SU-DHL-6 (cell line): ENCODE data around the gene TIMD4.

Source experiments
- H2AFZ ChIP-seq: fragments of 200-600 bp; sonication (generic); 2 replicates; pipeline ENCODE4 v1.6.1; 2014; ENCODE audit warnings: low read depth, mild to moderate bottlenecking, moderate library complexity, mixed read lengths, antibody characterized with exemption, low read length; ENCODE audit not compliant: severe bottlenecking
- H3F3A ChIP-seq: fragments of 200-600 bp; shearing (Covaris generic); 2 replicates; pipeline ENCODE4 v1.6.0; 2016; ENCODE audit warnings: antibody characterized with exemption, mild to moderate bottlenecking; ENCODE audit not compliant: insufficient read depth
- H3K27ac ChIP-seq: fragments of 200-600 bp; sonication (generic); 2 replicates; pipeline ENCODE4 v1.5.1; 2016; ENCODE audit warnings: low read depth, mild to moderate bottlenecking, low read length, moderate library complexity, mixed read lengths
- H3K27me3 ChIP-seq: fragments of 200-600 bp; sonication (generic), shearing (Covaris generic); 2 replicates; pipeline ENCODE4 v1.6.0; 2014; ENCODE audit warnings: mild to moderate bottlenecking, low read length
- H3K36me3 ChIP-seq: fragments of 200-600 bp; sonication (generic); 2 replicates; pipeline ENCODE4 v1.6.1; 2014; ENCODE audit warnings: mild to moderate bottlenecking, low read length, mixed read lengths
- H3K4me2 ChIP-seq: fragments of 300-600, 200-600 bp; shearing (Covaris generic), sonication (generic); 2 replicates; pipeline ENCODE4 v1.6.0; 2014; ENCODE audit warnings: low read length, low read depth, mild to moderate bottlenecking; ENCODE audit not compliant: poor library complexity, severe bottlenecking
- H3K4me3 ChIP-seq: fragments of 200-600 bp; sonication (generic); 2 replicates; pipeline ENCODE4 v1.5.1; 2014; ENCODE audit warnings: antibody characterized with exemption, low read length, mild to moderate bottlenecking, mixed read lengths; ENCODE audit not compliant: insufficient read depth, poor library complexity, severe bottlenecking
- H3K79me2 ChIP-seq: fragments of 200-600 bp; sonication (generic); 2 replicates; pipeline ENCODE4 v1.6.1; 2014; ENCODE audit warnings: mild to moderate bottlenecking, low read length, moderate library complexity; ENCODE audit not compliant: insufficient read depth
- H3K9ac ChIP-seq: fragments of 200-600 bp; sonication (generic); 2 replicates; pipeline ENCODE4 v1.7.0; 2014; ENCODE audit warnings: mild to moderate bottlenecking, low read length
- H3K9me2 ChIP-seq: fragments of 200-600 bp; sonication (generic); replicated peaks from 2 replicates; pipeline ENCODE4 v1.6.1; 2014; ENCODE audit warnings: low read length; ENCODE audit not compliant: insufficient read depth
- H3K9me3 ChIP-seq: fragments of 200-600 bp; sonication (generic); 2 replicates; pipeline ENCODE4 v1.6.1; 2014; ENCODE audit warnings: low read length, mixed read lengths; ENCODE audit not compliant: insufficient read depth
- H4K20me1 ChIP-seq: fragments of 200-600 bp; sonication (generic); 2 replicates; pipeline ENCODE4 v1.6.1; 2014; ENCODE audit warnings: low read depth, mild to moderate bottlenecking, antibody characterized with exemption, low read length, moderate library complexity, mixed read lengths
- EZH2phosphoT487 ChIP-seq: fragments of 200-600 bp; sonication (generic), shearing (Covaris generic); conservative IDR thresholded peaks from 2 replicates; pipeline ENCODE4 v1.6.1; 2018; ENCODE audit warnings: mild to moderate bottlenecking, antibody characterized with exemption, low read length, moderate library complexity, mixed read lengths
- TF ChIP-seq, protein P1 (sequence below): fragments of 200-600 bp; sonication (generic); IDR thresholded peaks from one replicate; pipeline ENCODE4 v1.5.1; 2017; ENCODE audit warnings: antibody characterized with exemption, mild to moderate bottlenecking, low read length, moderate library complexity; ENCODE audit not compliant: insufficient read depth, poor library complexity, severe bottlenecking

The TIMD4 gene

DNA sequence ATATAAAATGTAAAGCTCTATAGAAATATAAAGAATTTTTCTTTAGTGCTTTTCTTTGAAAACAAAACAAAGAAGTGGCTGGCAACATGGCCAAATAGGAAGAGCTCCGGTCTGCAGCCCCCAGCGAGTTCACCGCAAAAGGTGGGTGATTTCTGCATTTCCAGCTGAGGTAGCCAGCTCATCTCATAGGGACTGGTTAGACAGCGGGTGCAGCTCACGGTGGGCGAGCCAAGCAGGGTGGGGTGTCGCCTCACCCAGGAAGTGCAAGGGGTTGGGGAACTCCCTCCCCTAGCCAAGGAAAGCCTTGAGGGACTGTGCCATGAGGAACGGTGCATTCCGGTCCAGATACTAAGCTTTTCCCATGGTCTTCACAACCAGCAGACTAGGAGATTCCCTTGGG, 21.0 kb upstream of the TIMD4 start:
- H4K20me1 ChIP-seq: no peaks in the 10 kb centered on the region
- TF ChIP-seq, protein P1, sequence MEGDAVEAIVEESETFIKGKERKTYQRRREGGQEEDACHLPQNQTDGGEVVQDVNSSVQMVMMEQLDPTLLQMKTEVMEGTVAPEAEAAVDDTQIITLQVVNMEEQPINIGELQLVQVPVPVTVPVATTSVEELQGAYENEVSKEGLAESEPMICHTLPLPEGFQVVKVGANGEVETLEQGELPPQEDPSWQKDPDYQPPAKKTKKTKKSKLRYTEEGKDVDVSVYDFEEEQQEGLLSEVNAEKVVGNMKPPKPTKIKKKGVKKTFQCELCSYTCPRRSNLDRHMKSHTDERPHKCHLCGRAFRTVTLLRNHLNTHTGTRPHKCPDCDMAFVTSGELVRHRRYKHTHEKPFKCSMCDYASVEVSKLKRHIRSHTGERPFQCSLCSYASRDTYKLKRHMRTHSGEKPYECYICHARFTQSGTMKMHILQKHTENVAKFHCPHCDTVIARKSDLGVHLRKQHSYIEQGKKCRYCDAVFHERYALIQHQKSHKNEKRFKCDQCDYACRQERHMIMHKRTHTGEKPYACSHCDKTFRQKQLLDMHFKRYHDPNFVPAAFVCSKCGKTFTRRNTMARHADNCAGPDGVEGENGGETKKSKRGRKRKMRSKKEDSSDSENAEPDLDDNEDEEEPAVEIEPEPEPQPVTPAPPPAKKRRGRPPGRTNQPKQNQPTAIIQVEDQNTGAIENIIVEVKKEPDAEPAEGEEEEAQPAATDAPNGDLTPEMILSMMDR: no peak
- no peak for TF ChIP-seq EZH2phosphoT487
- H3F3A ChIP-seq: peaks cover 34% of the 10 kb centered on the region
- H3K79me2 ChIP-seq: peaks cover 10% of the 10 kb centered on the region
- H3K9ac ChIP-seq: no peak overlapping the region
- H3K9me3 ChIP-seq: no peaks in the 10 kb centered on the region
- H3K27ac ChIP-seq: peak overlapping the region; percentile 100
- no peak overlapping the region for H3K4me2 ChIP-seq
- H3K4me3 ChIP-seq: peak overlapping the region; percentile 21
- H3K27me3 ChIP-seq: no peaks in the 10 kb centered on the region
- H2AFZ ChIP-seq: no peak overlapping the region
- H3K36me3 ChIP-seq: peaks cover 16% of the 10 kb centered on the region
- no peaks in the 10 kb centered on the region for H3K9me2 ChIP-seq

DNA sequence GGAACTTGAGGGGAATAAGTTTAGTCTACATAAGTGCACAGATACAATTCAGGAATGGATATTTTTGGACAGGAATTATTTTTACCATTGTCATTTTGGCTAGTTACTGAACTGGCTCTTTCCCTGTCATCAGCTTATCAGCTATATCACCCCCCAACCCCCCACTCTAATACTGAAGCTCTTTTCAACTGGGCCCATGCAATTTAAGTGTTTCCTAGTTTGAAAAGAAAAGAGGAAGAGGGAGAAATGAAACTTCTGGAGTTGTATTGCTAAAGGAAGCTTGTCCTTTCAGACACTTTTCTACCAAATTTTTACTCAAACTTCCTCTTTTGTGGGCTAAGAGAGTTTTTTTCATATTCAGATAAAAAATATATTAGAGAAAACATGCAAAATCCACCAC, 18.5 kb upstream of the TIMD4 start:
- Histone ChIP-seq H3K79me2 (peaks cover 15% of the 10 kb centered on the region), H3F3A (peaks cover 50% of the 10 kb centered on the region), H3K9me3 (no peaks in the 10 kb centered on the region), H3K27ac (peak overlapping the region; percentile 100), H3K9ac (peak overlapping the region; percentile 65), H3K9me2 (no peaks in the 10 kb centered on the region), H2AFZ (no peak overlapping the region), H3K4me2 (peak overlapping the region; percentile 96), H4K20me1 (no peaks in the 10 kb centered on the region), H3K36me3 (peaks cover 16% of the 10 kb centered on the region), H3K4me3 (no peak overlapping the region), H3K27me3 (no peaks in the 10 kb centered on the region)
- TF ChIP-seq, protein P1: no peak
- TF ChIP-seq EZH2phosphoT487: no peak

DNA sequence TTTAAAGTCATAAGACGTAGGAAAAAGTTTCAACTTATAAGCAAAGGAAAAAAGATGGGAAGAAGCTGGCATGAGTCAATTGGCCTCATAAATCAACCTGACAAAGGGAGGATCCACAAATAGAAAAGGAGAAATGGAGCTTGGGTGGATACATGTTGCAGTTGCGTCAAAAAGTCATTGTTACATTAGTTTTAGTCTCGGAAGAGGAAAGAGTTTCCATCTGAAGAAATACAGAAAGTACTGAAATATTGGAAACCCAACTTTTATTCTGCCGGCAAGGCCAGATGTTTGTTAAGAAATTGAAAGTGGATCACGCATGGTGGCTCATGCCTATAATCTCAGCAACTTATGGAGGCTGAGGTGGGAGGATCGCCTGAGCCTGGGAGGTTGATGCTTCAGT, 11.3 kb upstream of the TIMD4 start:
- Histone ChIP-seq H2AFZ (no peak overlapping the region), H3K27ac (peak overlapping the region; percentile 36), H3K4me3 (no peak overlapping the region), H3F3A (peaks cover 49% of the 10 kb centered on the region), H4K20me1 (no peaks in the 10 kb centered on the region), H3K9ac (no peak overlapping the region), H3K9me2 (no peaks in the 10 kb centered on the region), H3K27me3 (no peaks in the 10 kb centered on the region), H3K4me2 (peak overlapping the region; percentile 14), H3K79me2 (peaks cover 8% of the 10 kb centered on the region), H3K36me3 (no peaks in the 10 kb centered on the region), H3K9me3 (no peaks in the 10 kb centered on the region)
- TF ChIP-seq, protein P1: no peak
- TF ChIP-seq EZH2phosphoT487: no peak
